GM12878 (cell line): ENCODE measurements around the gene GDE1. TPM values are rescaled to one million over a fixed set of nuclear protein-coding genes. Genes with fewer than 3 reads are reported as not detected.
A peak's percentile ranks its signal among the peaks of the same experiment; 100 is the strongest.

Experiments
- EP300 ChIP-seq, 2 experiments: fragments of 150-350 bp in 1 of 2; IDR thresholded peaks; 2 replicates each; pipeline ENCODE4 v1.6.1; 2011 to 2012; ENCODE audit warnings: low read depth in 2 of 2, low read length in 2 of 2, borderline replicate concordance in 1 of 2, improper control_type of control experiment in 1 of 2, inconsistent platforms in 1 of 2; ENCODE audit not compliant: control insufficient read depth in 1 of 2
- GABPA ChIP-seq: IDR thresholded peaks from 2 replicates; pipeline ENCODE4 v1.6.1; 2014; ENCODE audit warnings: antibody characterized with exemption, low read depth, mild to moderate bottlenecking, inconsistent platforms
- JUNB ChIP-seq: IDR thresholded peaks from 2 replicates; pipeline ENCODE4 v1.6.1; 2016; ENCODE audit warnings: antibody characterized with exemption, mild to moderate bottlenecking
- MAX ChIP-seq: IDR thresholded peaks from 2 replicates; pipeline ENCODE4 v1.6.1; 2012; ENCODE audit warnings: low read depth, low read length, improper control_type of control experiment
- MLLT1 ChIP-seq: fragments of 450-650 bp; IDR thresholded peaks from 2 replicates; pipeline ENCODE4 v1.6.1; 2016; ENCODE audit warnings: mild to moderate bottlenecking
- NFIC ChIP-seq: IDR thresholded peaks from 2 replicates; pipeline ENCODE4 v1.6.1; 2012; ENCODE audit warnings: low read depth, mild to moderate bottlenecking, inconsistent platforms, low read length, moderate library complexity
- NFYB ChIP-seq: IDR thresholded peaks from 2 replicates; pipeline ENCODE4 v1.6.1; 2011; ENCODE audit warnings: low read depth, mild to moderate bottlenecking, low read length, improper control_type of control experiment, moderate library complexity; ENCODE audit not compliant: insufficient read depth
- NR2C1 ChIP-seq: fragments of 450-650 bp; IDR thresholded peaks from 2 replicates; pipeline ENCODE4 v1.6.1; 2017; ENCODE audit warnings: antibody characterized with exemption, mild to moderate bottlenecking, moderate library complexity
- NR2C2 ChIP-seq: IDR thresholded peaks from 2 replicates; pipeline ENCODE4 v1.6.1; 2011; ENCODE audit warnings: borderline replicate concordance, low read depth; ENCODE audit not compliant: control insufficient read depth, insufficient read length
- NR2F1 ChIP-seq: fragments of 450-650 bp; conservative IDR thresholded peaks from 2 replicates; pipeline ENCODE4 v1.6.1; 2017; ENCODE audit warnings: mild to moderate bottlenecking
- POLR2A ChIP-seq: IDR thresholded peaks from 2 replicates; pipeline ENCODE4 v1.6.1; 2011; ENCODE audit warnings: low read depth, mild to moderate bottlenecking, low read length
- RAD21 ChIP-seq: IDR thresholded peaks from 2 replicates; pipeline ENCODE4 v1.6.1; 2011; ENCODE audit warnings: mild to moderate bottlenecking, low read depth, low read length, moderate library complexity; ENCODE audit not compliant: insufficient read depth
- RB1 ChIP-seq: fragments of 450-650 bp; formaldehyde crosslinking; IDR thresholded peaks from 2 replicates; pipeline ENCODE4 v1.6.1; 2017; ENCODE audit warnings: mild to moderate bottlenecking, borderline replicate concordance
- RCOR1 ChIP-seq: conservative IDR thresholded peaks from 2 replicates; pipeline ENCODE4 v1.6.1; 2012; ENCODE audit warnings: low read depth, low read length, improper control_type of control experiment
- REST ChIP-seq: IDR thresholded peaks from 2 replicates; pipeline ENCODE4 v1.6.1; 2012; ENCODE audit warnings: mild to moderate bottlenecking, low read depth, low read length
- SMAD5 ChIP-seq: IDR thresholded peaks from 2 replicates; pipeline ENCODE4 v1.6.1; 2016; ENCODE audit warnings: antibody characterized with exemption, low read depth
- TARDBP ChIP-seq: IDR thresholded peaks from 2 replicates; pipeline ENCODE4 v1.6.1; 2016; ENCODE audit warnings: borderline replicate concordance
- TCF3 ChIP-seq: IDR thresholded peaks from 2 replicates; pipeline ENCODE4 v1.6.1; 2012; ENCODE audit warnings: low read depth, mild to moderate bottlenecking, low read length, borderline replicate concordance; ENCODE audit not compliant: insufficient read depth
- YY1 ChIP-seq: IDR thresholded peaks from 2 replicates; pipeline ENCODE4 v1.6.1; 2011; ENCODE audit warnings: low read depth, mild to moderate bottlenecking, low read length
- ZNF24 ChIP-seq: fragments of 450-650 bp; IDR thresholded peaks from 2 replicates; pipeline ENCODE4 v1.6.1; 2017; ENCODE audit warnings: antibody characterized with exemption, mild to moderate bottlenecking
- ZNF687 ChIP-seq: fragments of 450-650 bp; IDR thresholded peaks from 2 replicates; pipeline ENCODE4 v1.6.1; 2017; ENCODE audit warnings: mild to moderate bottlenecking, moderate library complexity
- ZZZ3 ChIP-seq: IDR thresholded peaks from 2 replicates; pipeline ENCODE4 v1.6.1; 2011; ENCODE audit warnings: low read depth; ENCODE audit not compliant: control insufficient read depth, insufficient read length
- polyA plus RNA-seq, 11 experiments: library from polyadenylated mRNA; depleted of rRNA in 4 of 11; unstranded in 6 of 11; stranded (reverse) in 5 of 11; fragments of >200 nt; fragmentation: Nextera tagmentation in 4 of 11; fragmentation: Illumina TruSeq in 1 of 11; extraction: Ambion mirVana in 4 of 11; extraction: Trizol in 1 of 11; gene quantifications; 1 replicate in 1 of 11; 2 replicates in 10 of 11; pipeline versions ENCODE4 v1.2.1 to v1.2.3, GENCODE V29; 2011 to 2016; ENCODE audit warnings: inconsistent platforms in 2 of 11, missing spikeins in 2 of 11, low read depth in 1 of 11
- total RNA-seq, 4 experiments: library from RNA; depleted of rRNA in 3 of 4; stranded (reverse); fragments of >200 nt in 3 of 4; fragmentation: Illumina TruSeq in 1 of 4; extraction: Trizol in 1 of 4; gene quantifications; 2 replicates each; pipeline versions ENCODE4 v1.2.1 to v1.2.3, GENCODE V29; 2013 to 2021

Gene GDE1
- total and polyA plus RNA-seq, 10 of the 15 experiments (the other 5 are each of a cell fraction or from before 2014, with no cell fraction given), result 14.8 to 31.8 (median 21.0) TPM

- no peak for TF ChIP-seq REST
- TF ChIP-seq ZNF24, result no peak
- no peak for TF ChIP-seq RCOR1
- no peak for TF ChIP-seq RAD21
- TF ChIP-seq NR2F1, result no peak
- TF ChIP-seq POLR2A, result peak; percentile 87
- TF ChIP-seq JUNB, result no peak
- TF ChIP-seq TARDBP, result peak; percentile 91
- TF ChIP-seq ZNF687, result no peak
- TF ChIP-seq NFYB, result no peak
- TF ChIP-seq NR2C1, result peak; percentile 62
- TF ChIP-seq GABPA, result peak; percentile 86
- TF ChIP-seq ZZZ3, result no peak
- TF ChIP-seq MAX, result peak; percentile 49; the same call in 1 of the 2 replicates
- TF ChIP-seq EP300 (IDR thresholded peaks at IDR 0.05; ENCODE audit: borderline replicate concordance in 1 of 2, control insufficient read depth in 1 of 2, low read depth in 2 of 2, low read length in 2 of 2), result no peak
- TF ChIP-seq YY1, result peak; percentile 92
- TF ChIP-seq MLLT1, result no peak
- TF ChIP-seq NFIC, result no peak
- TF ChIP-seq SMAD5, result no peak
- TF ChIP-seq NR2C2, result no peak
- 0 out of 2 replicates have a peak, but pooled peaks have one; percentile 24 for TF ChIP-seq TCF3
- no peak for TF ChIP-seq RB1
Observed at GRCh38 chr16:19523559-19524355, 1.9 kb upstream of the GDE1 start, which contains the start of gene CCP110 (continued).
